ENCODE measurements around the gene FUT2.

FUT2 gene

GRCh38 chr19:48658483-48658882, 37.3 kb upstream of the FUT2 start:
- Histone ChIP-seq H3F3A (ENCODE audit: insufficient read depth, low read length) (no peaks in the 10 kb centered on the region), H3K27ac (ENCODE audit: low read depth, low read length, poor library complexity, severe bottlenecking) (no peak overlapping the region), H3K9me3 (ENCODE audit: low read length) (no peaks in the 10 kb centered on the region), H2AFZ (ENCODE audit: low read length) (no peak overlapping the region), H3K36me3 (ENCODE audit: insufficient read depth, low read length) (no peaks in the 10 kb centered on the region), H4K20me1 (ENCODE audit: insufficient read depth, low read length) (no peaks in the 10 kb centered on the region), H3K27me3 (ENCODE audit: insufficient read depth, low read length) (no peaks in the 10 kb centered on the region), H3K9ac (ENCODE audit: low read length) (no peak overlapping the region), H3K4me1 (ENCODE audit: insufficient read depth, low read length, severe bottlenecking) (peaks cover 7% of the 10 kb centered on the region), H3K79me2 (ENCODE audit: insufficient read depth, low read length) (no peaks in the 10 kb centered on the region), H3K4me3 (ENCODE audit: low read depth, low read length, poor library complexity, severe bottlenecking) (no peak overlapping the region), H3K4me2 (ENCODE audit: low read length) (no peak overlapping the region), H3K9me2 (ENCODE audit: low read depth, low read length) (no peaks in the 10 kb centered on the region)
- TF ChIP-seq EZH2 (IDR thresholded peaks at IDR 0.05; ENCODE audit: borderline replicate concordance, low read length) (no peak), CTCF (IDR thresholded peaks at IDR 0.05; ENCODE audit: low read length) (no peak)

- no peaks in the 10 kb centered on the region for H3K9me3 ChIP-seq (ENCODE audit: low read length)
- no peak for TF ChIP-seq CTCF (IDR thresholded peaks at IDR 0.05; ENCODE audit: low read length)
- TF ChIP-seq EZH2 (IDR thresholded peaks at IDR 0.05; ENCODE audit: borderline replicate concordance, low read length) = no peak
These were observed 36.0 kb upstream of the FUT2 start for GRCh38 chr19:48659768-48660167.

GRCh38 chr19:48660852-48661710, 34.7 kb upstream of the FUT2 start:
- no peak for TF ChIP-seq EZH2 (IDR thresholded peaks at IDR 0.05; ENCODE audit: borderline replicate concordance, low read length)
- TF ChIP-seq CTCF (IDR thresholded peaks at IDR 0.05; ENCODE audit: low read length) = no peak
- no peak overlapping the region for H3K27ac ChIP-seq (ENCODE audit: low read depth, low read length, poor library complexity, severe bottlenecking)
- no peaks in the 10 kb centered on the region for H3F3A ChIP-seq (ENCODE audit: insufficient read depth, low read length)
- no peaks in the 10 kb centered on the region for H3K4me1 ChIP-seq (ENCODE audit: insufficient read depth, low read length, severe bottlenecking)
- no peak overlapping the region for H3K9ac ChIP-seq (ENCODE audit: low read length)
- H4K20me1 ChIP-seq (ENCODE audit: insufficient read depth, low read length) = no peaks in the 10 kb centered on the region
- H3K9me3 ChIP-seq (ENCODE audit: low read length) = no peaks in the 10 kb centered on the region
- no peaks in the 10 kb centered on the region for H3K36me3 ChIP-seq (ENCODE audit: insufficient read depth, low read length)
- H3K4me2 ChIP-seq (ENCODE audit: low read length) = no peak overlapping the region
- H3K27me3 ChIP-seq (ENCODE audit: insufficient read depth, low read length) = no peaks in the 10 kb centered on the region
- H3K4me3 ChIP-seq (ENCODE audit: low read depth, low read length, poor library complexity, severe bottlenecking) = no peak overlapping the region
- no peaks in the 10 kb centered on the region for H3K9me2 ChIP-seq (ENCODE audit: low read depth, low read length)
- no peak overlapping the region for H2AFZ ChIP-seq (ENCODE audit: low read length)
- no peaks in the 10 kb centered on the region for H3K79me2 ChIP-seq (ENCODE audit: insufficient read depth, low read length)

More at GRCh38 chr19:48659768-48660167, 36.0 kb upstream of the FUT2 start:
- peaks cover under 1% of the 10 kb centered on the region for H3K4me1 ChIP-seq (ENCODE audit: insufficient read depth, low read length, severe bottlenecking)
- H3K27ac ChIP-seq (ENCODE audit: low read depth, low read length, poor library complexity, severe bottlenecking) = no peak overlapping the region
- H3K9ac ChIP-seq (ENCODE audit: low read length) = no peak overlapping the region
- H3K9me2 ChIP-seq (ENCODE audit: low read depth, low read length) = no peaks in the 10 kb centered on the region
- H3K36me3 ChIP-seq (ENCODE audit: insufficient read depth, low read length) = no peaks in the 10 kb centered on the region
- no peaks in the 10 kb centered on the region for H3K27me3 ChIP-seq (ENCODE audit: insufficient read depth, low read length)
- H3K4me2 ChIP-seq (ENCODE audit: low read length) = no peak overlapping the region
- no peak overlapping the region for H3K4me3 ChIP-seq (ENCODE audit: low read depth, low read length, poor library complexity, severe bottlenecking)
- no peak overlapping the region for H2AFZ ChIP-seq (ENCODE audit: low read length)
- no peaks in the 10 kb centered on the region for H4K20me1 ChIP-seq (ENCODE audit: insufficient read depth, low read length)
- H3F3A ChIP-seq (ENCODE audit: insufficient read depth, low read length) = no peaks in the 10 kb centered on the region
- H3K79me2 ChIP-seq (ENCODE audit: insufficient read depth, low read length) = no peaks in the 10 kb centered on the region

Measured in OCI-LY1 (cell line).